Measurements from ENCODE around the gene ZNF524. TPM values are rescaled to one million over a fixed set of nuclear protein-coding genes. Genes with fewer than 3 reads are reported as not detected.

ZNF524 gene
- total RNA-seq, 1 experiment from 2014 or later = 5.5 TPM

GRCh38 chr19:55643887-55644176 is 43.7 kb downstream of the ZNF524 start:
- Mint-ChIP-seq H3K4me3 (peak overlapping the region; percentile 89), H3K4me1 (peaks cover 26% of the 10 kb centered on the region), H3K27me3 (ENCODE audit: low read depth) (peaks cover 9% of the 10 kb centered on the region), H3K27ac (peak overlapping the region; percentile 74; the same call in 1 of the 2 replicates), H3K36me3 (peaks cover 17% of the 10 kb centered on the region), H3K9me3 (peaks cover 4% of the 10 kb centered on the region)
- TF ChIP-seq ZNF121 (CRISPR knock-in tag; IDR thresholded peaks at IDR 0.05) (no peak), CTCF (IDR thresholded peaks at IDR 0.05) (no peak), TEAD1 (CRISPR knock-in tag; IDR thresholded peaks at IDR 0.05) (no peak), PRRX2 (CRISPR knock-in tag; IDR thresholded peaks at IDR 0.05) (no peak), ZSCAN18 (CRISPR knock-in tag; IDR thresholded peaks at IDR 0.05) (no peak), SOX15 (CRISPR knock-in tag; IDR thresholded peaks at IDR 0.05) (no peak)
- TF ChIP-seq, protein P1, sequence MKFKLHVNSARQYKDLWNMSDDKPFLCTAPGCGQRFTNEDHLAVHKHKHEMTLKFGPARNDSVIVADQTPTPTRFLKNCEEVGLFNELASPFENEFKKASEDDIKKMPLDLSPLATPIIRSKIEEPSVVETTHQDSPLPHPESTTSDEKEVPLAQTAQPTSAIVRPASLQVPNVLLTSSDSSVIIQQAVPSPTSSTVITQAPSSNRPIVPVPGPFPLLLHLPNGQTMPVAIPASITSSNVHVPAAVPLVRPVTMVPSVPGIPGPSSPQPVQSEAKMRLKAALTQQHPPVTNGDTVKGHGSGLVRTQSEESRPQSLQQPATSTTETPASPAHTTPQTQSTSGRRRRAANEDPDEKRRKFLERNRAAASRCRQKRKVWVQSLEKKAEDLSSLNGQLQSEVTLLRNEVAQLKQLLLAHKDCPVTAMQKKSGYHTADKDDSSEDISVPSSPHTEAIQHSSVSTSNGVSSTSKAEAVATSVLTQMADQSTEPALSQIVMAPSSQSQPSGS (CRISPR knock-in tag; IDR thresholded peaks at IDR 0.05; ENCODE audit: borderline replicate concordance, low read depth) = no peak
- TF ChIP-seq, protein P2, sequence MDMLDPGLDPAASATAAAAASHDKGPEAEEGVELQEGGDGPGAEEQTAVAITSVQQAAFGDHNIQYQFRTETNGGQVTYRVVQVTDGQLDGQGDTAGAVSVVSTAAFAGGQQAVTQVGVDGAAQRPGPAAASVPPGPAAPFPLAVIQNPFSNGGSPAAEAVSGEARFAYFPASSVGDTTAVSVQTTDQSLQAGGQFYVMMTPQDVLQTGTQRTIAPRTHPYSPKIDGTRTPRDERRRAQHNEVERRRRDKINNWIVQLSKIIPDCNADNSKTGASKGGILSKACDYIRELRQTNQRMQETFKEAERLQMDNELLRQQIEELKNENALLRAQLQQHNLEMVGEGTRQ (CRISPR knock-in tag; IDR thresholded peaks at IDR 0.05) = no peak
- CTCF ChIA-PET = interaction anchor here (2.6 kb wide), 1 partner anchor 12 kb away, joined by 11 read pairs; no protein-coding TSS in a partner anchor
- DNase-seq (ENCODE audit: low spot score) = no peak
- ATAC-seq = no peak
- POLR2A ChIA-PET = no interaction called here

GRCh38 chr19:55644191-55644833 is 44.2 kb downstream of the ZNF524 start:
- TF ChIP-seq MLX (CRISPR knock-in tag; IDR thresholded peaks at IDR 0.05) = no peak
- no peak for TF ChIP-seq TCF7 (CRISPR knock-in tag; IDR thresholded peaks at IDR 0.05; ENCODE audit: low read depth)
- TF ChIP-seq SMAD4 (CRISPR knock-in tag; IDR thresholded peaks at IDR 0.05) = no peak
- no peak for TF ChIP-seq EMX1 (CRISPR knock-in tag; IDR thresholded peaks at IDR 0.05)
- TF ChIP-seq MXD4 (CRISPR knock-in tag; IDR thresholded peaks at IDR 0.05; ENCODE audit: borderline replicate concordance) = no peak
- no peak for TF ChIP-seq CTCF (IDR thresholded peaks at IDR 0.05)
- no peak for TF ChIP-seq ZSCAN18 (CRISPR knock-in tag; IDR thresholded peaks at IDR 0.05)
- TF ChIP-seq ZBTB21 (CRISPR knock-in tag; IDR thresholded peaks at IDR 0.05; ENCODE audit: borderline replicate concordance) = no peak
- Mint-ChIP-seq H3K27ac (peak overlapping the region; percentile 74; the same call in 1 of the 2 replicates), H3K36me3 (peaks cover 13% of the 10 kb centered on the region), H3K4me3 (peak overlapping the region; percentile 89), H3K9me3 (no peaks in the 10 kb centered on the region), H3K4me1 (peaks cover 24% of the 10 kb centered on the region), H3K27me3 (ENCODE audit: low read depth) (peaks cover 9% of the 10 kb centered on the region)
- ChIA-PET POLR2A (no interaction called here), CTCF (interaction anchor here (1.4 to 2.6 kb wide), 2 partner anchors 10 to 12 kb away, joined by 3 to 11 read pairs; partner anchors contain the start of gene U2AF2)
- ATAC-seq (no peak), DNase-seq (ENCODE audit: low spot score) (no peak)

Measured in WTC11 (cell line).